HL-60/S4 treated with retinoic acid at 250 ng/mL for 4 days and 3 days (cell line): ENCODE data around the gene GIMAP4.
"Not testable (repeated sequence)": the region's sequence is repeated elsewhere in the genome, so short reads cannot be mapped to it uniquely, and the experiment has no call there.

Experiments
- in situ Hi-C: fragments of 300-500 bp; cut with MboI; formaldehyde crosslinking; loops from 2 replicates; pipeline ENCODE4 v1.7.0; 2022; ENCODE audit warnings: low sequenced_read_pairs

The GIMAP4 gene

GRCh38 chr7:150567169-150567568, at the start of gene GIMAP4:
Gene GIMAP4 (plus strand): TSS chr7:150567390. CDS start chr7:150569902, 2,512 bp downstream.
- in situ Hi-C loops: no loop called here

- in situ Hi-C loops: no loop called here
Measured at GRCh38 chr7:150519310-150519709, 47.9 kb upstream of the GIMAP4 start.

GRCh38 chr7:150520145-150520544, 47.0 kb upstream of the GIMAP4 start:
- in situ Hi-C loops: no loop called here

- in situ Hi-C loops: not testable (repeated sequence)
Measured at GRCh38 chr7:150522931-150523330, 44.3 kb upstream of the GIMAP4 start.

- in situ Hi-C loops: no loop called here
Measured at GRCh38 chr7:150524018-150524417, 43.2 kb upstream of the GIMAP4 start.

- in situ Hi-C loops: no loop called here
Measured at GRCh38 chr7:150531704-150532103, 35.5 kb upstream of the GIMAP4 start.

- in situ Hi-C loops: no loop called here
Measured at GRCh38 chr7:150538259-150538658, 28.9 kb upstream of the GIMAP4 start.

- in situ Hi-C loops: no loop called here
Measured at GRCh38 chr7:150553163-150553562, 14.0 kb upstream of the GIMAP4 start.

- in situ Hi-C loops: no loop called here
Measured at GRCh38 chr7:150556521-150557138, 10.6 kb upstream of the GIMAP4 start.

- in situ Hi-C loops: no loop called here
Measured at GRCh38 chr7:150560486-150560885, 6.7 kb upstream of the GIMAP4 start.

GRCh38 chr7:150562919-150563318, 4.3 kb upstream of the GIMAP4 start:
- in situ Hi-C loops: no loop called here

GRCh38 chr7:150564006-150564405, 3.2 kb upstream of the GIMAP4 start:
- in situ Hi-C loops: no loop called here

GRCh38 chr7:150564566-150564965, 2.6 kb upstream of the GIMAP4 start:
- in situ Hi-C loops: no loop called here

GRCh38 chr7:150565239-150565638, 2.0 kb upstream of the GIMAP4 start:
- in situ Hi-C loops: no loop called here

GRCh38 chr7:150566123-150566522, 1.1 kb upstream of the GIMAP4 start:
- in situ Hi-C loops: no loop called here

- in situ Hi-C loops: no loop called here
Measured at GRCh38 chr7:150566572-150566971, 618 bp upstream of the GIMAP4 start.

- in situ Hi-C loops: no loop called here
Measured at GRCh38 chr7:150567871-150568301, 696 bp downstream of the GIMAP4 start.

- in situ Hi-C loops: no loop called here
Measured at GRCh38 chr7:150568714-150569113, 1.5 kb downstream of the GIMAP4 start.

- in situ Hi-C loops: no loop called here
Measured at GRCh38 chr7:150569245-150569955, 2.2 kb downstream of the GIMAP4 start.

- in situ Hi-C loops: no loop called here
Measured at GRCh38 chr7:150570556-150571465, 3.6 kb downstream of the GIMAP4 start.

- in situ Hi-C loops: no loop called here
Measured at GRCh38 chr7:150572496-150572895, 5.3 kb downstream of the GIMAP4 start.
